Measurements from ENCODE around the gene FAR1.
"Not testable (repeated sequence)": the region's sequence is repeated elsewhere in the genome, so short reads cannot be mapped to it uniquely, and the experiment has no call there.

GRCh38 chr11:13753316-13753715 lies 84.8 kb downstream of the FAR1 start:
- TF ChIP-seq CTCF (IDR thresholded peaks at IDR 0.05); ZFX (IDR thresholded peaks at IDR 0.05; ENCODE audit: borderline replicate concordance): not testable (repeated sequence)
